Spleen (tissue), 7 donors: ENCODE data around the gene FTO.

ENCODE experiments used
- CTCF ChIP-seq, 11 experiments: fragments of 200-600 bp in 7 of 11; fragments of 450-650 bp in 4 of 11; sonication (generic) in 4 of 11; IDR thresholded peaks in 8 of 11; conservative IDR thresholded peaks in 3 of 11; 1 replicate in 7 of 11; 2 replicates in 4 of 11; pipeline versions ENCODE4 v1.4.0 to v1.8.0; 2016 to 2021; ENCODE audit warnings: antibody characterized with exemption in 11 of 11, inconsistent platforms in 4 of 11, mild to moderate bottlenecking in 1 of 11
- POLR2AphosphoS5 ChIP-seq, 3 donors: sonication (generic); formaldehyde crosslinking; IDR thresholded peaks; one replicate each; pipeline ENCODE4 v1.5.1; 2017; ENCODE audit warnings: antibody characterized with exemption in 3 of 3
- donor health status: DM: no; HTN: no; CAD: no; lungs with moderate emphysema.
- donor health status: DM: no; HTN: no; CAD: no.
- donor health status: DM: no; HTN: no; CAD: no.

GRCh38 chr16:54106057-54106456 lies 402.1 kb downstream of the FTO start:
- TF ChIP-seq CTCF (IDR thresholded peaks at IDR 0.05 in 8 of 11, conservative IDR thresholded peaks at IDR 0.05 in 3 of 11) (no peak), POLR2AphosphoS5 (IDR thresholded peaks at IDR 0.05) (no peak)
